GM21825 (cell line): ENCODE data around the gene TFPI.

Experiments
- ATAC-seq: cut with Tn5 transposase; IDR thresholded peaks from one replicate; pipeline ENCODE4 v1.9.1; 2021; ENCODE audit warnings: mild to moderate bottlenecking, moderate library complexity; ENCODE audit not compliant: unreplicated experiment

The TFPI gene

GRCh38 chr2:187424146-187424545 is 130.1 kb downstream of the TFPI start:
- no peak for ATAC-seq

GRCh38 chr2:187422282-187422681 is 132.0 kb downstream of the TFPI start:
- ATAC-seq, result no peak

- no peak for ATAC-seq
These were observed 132.7 kb downstream of the TFPI start for GRCh38 chr2:187421519-187421918.

DNA sequence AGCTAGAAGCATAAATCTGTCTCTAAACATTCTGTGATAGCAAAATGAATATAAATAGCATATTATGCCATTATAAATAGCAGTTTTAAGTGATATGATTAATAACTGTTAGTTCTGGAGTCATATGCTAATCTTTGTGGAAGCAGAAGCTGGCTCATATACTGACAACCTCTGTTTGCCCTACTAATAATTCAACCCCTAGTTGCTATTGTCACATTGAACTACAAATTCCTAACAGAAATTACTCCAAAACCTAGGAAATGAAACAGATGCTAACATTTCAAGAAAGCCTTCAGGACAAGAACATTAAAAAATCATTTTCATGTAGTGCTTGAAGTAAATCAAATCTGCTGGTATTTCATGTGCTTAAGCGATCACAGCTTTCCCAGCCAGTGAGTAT is 134.4 kb downstream of the TFPI start:
- ATAC-seq, result no peak

DNA sequence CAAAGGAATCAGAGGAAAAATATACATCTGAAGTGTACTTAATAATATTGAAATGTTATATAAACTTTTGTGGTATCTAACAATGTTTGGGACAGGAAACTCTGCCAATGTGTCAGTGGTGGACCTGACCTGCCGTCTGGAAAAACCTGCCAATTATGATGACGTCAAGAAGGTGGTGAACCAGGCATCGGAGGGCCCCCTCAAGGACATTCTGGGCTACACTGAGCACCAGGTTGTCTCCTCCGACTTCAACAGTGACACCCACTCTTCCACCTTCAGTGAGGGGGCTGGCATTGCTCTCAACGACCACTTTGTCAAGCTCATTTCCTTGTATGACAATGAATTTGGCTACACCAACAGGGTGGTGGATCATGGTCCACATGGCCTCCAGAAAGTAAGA is 138.8 kb downstream of the TFPI start:
- ATAC-seq, result no peak
